ENCODE measurements around the gene AHCYL2.

AHCYL2 gene

DNA sequence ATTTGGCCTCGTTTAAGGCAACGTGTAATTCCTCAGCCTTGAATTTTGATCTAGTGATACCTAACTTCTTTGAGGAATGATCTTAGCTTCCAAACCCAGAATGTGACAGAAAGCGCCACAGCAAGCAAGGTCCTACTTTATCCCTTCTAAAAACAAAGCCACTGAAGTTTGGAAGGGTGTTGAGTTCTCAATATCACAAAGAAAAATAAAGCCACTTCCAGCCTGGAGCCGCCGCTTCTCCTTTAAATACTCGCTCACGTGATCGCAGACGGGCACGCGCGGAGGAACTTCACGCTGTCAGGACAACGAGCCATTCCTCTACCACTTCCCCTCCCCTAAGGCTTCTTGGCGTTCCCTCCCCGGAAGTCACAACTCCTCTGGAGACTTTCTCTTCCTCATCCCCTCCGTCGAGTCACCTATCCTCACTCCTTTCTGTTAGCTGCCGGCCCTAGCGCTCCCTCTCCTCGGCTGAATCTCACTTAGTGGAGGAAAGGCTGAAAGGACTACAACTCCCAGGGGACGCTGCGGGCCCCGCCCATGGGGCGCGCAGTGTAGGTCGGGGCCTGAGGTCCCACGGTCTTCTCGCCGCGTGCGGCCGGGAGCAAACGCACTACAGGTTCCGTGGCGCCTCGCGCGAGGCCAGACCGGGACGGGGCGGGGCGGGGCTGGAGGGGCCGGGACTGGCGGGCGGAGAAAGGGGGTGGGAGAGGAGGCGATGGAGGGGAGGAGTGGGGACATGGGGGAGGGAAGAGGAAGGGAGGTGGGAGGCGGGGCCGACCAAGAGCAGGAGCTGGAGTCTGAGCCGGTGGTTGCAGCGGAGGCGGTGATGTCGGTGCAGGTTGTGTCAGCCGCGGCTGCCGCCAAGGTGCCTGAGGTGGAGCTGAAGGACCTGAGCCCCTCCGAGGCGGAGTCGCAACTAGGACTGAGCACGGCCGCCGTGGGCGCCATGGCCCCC, at the start of gene AHCYL2:
TSS of gene AHCYL2 (plus strand) at position 780 of the 955 bp plus-strand sequence.
- DNase-seq = peak; percentile 96 to 97

DNA sequence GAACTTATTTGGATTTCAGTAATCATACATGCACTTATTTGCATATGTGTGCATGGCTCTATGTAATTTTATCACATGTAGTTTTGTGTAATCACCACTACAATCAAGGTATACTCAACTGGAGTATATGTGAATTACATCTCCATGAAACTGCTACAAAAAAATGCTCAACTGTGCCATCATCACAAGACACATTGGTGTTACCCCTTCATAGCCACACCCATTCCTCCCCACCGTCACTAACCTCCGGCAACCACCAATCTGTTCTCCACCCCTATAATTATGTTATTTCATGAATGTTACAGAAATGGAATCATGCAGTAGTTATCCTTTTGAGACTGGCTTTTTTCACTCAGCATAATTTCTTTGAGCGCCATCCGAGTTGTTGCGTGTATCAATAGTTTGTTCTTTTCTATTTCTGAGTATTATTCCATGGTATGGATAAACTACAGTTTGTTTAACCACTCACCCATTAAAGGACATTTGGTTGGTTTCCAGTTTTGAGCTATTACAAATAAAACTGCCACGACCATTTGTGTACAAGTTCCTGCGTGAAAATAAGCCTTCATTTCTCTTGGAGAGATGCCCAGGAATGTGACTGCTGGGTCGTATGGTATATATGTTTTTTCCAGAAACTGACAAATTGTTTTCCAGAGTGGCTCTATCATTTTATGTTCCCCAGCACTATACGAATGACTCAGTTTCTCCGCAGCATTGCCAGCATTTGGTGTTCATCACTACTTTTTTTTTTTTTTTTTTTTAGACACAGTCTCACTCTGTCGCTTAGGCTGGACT, 47.7 kb upstream of the AHCYL2 start:
- DNase-seq = no peak

DNA sequence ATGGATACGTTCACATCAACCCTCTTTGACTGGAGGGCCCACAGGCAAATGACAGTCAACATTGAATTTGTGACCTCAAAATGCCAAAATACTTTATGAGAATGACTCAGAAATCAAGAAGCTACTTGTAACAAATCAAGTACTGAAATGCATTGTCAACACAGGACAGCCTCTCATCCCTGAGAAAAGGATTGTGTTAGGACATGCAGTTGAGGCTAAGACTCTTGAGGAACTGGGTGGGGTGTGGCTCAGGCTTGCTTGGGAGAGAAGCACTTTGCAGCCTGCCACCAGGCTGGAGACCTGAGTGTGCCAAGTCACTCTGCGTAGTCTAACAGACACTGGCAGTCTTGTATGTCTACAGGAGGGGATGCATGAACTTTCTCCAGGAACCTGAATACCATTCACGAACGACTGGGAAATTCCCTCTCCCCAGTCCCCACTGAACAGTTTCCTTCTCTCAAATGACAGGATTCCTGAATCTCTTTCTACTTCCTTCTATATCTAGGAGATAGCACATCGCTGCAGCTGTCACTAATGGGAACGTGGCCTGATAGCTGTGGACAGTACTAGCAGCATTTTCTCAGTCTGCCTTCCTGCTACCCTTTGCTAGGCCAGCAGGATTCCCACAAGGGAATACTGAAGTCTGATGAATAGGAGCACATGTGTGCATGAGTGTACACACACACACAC, 39.7 kb upstream of the AHCYL2 start:
- DNase-seq = no peak

DNA sequence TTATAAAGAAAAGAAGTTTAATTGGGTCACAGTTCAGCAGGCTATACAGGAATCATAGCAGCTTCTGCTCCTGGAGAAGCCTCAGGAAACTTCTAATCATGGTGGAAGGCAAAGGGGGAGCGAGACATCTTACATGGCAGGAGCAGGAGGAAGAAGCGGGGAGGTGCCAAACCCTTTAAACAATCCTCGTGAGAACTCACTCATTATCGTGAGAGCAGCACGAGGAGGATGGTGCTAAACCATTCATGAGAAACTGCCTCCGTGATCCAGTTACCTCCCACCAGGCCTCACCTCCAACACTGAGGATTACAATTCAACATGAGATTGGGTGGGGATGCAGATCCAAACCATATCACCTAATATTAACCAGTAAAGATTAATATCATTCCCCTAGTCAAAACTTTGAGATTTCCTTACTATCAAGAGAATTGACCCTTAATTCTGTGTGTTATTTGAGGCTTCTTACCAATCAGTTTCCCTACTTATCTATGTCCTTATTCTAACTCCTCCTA, 38.0 kb upstream of the AHCYL2 start:
- no peak for DNase-seq

DNA sequence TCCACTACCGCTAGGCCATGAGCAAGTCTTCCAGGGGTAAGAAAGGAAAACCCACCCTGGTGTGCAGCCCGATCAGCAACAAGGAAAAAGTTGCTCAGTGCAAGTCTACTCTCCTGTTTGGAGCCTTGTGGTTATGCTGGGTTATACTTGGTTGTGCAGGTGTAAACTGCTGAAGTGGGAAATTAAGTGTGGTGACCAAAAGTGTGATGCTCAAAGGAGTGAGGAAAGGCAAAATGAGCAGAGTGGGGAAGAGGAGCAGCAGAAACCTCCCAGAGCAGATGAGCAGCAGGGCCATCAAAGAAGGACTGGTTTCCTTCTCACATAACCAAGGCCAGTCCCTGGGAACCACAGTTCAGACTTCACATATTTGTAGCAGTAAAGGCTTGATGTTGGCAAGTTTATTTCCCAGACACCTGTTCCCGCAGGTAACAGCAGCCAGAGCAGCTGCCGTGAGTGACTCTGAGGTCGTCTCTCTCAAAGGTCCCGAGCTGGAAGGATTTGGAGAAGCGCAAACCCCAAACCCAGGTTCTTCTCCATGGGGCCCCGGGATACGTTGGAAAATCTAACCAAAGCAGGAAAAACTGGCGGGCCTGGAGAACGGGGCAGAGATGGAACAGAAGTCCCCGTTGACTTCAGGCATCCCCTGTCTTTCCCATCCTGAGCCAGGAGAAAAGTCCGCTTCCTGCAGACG, 37.0 kb upstream of the AHCYL2 start:
- no peak for DNase-seq

DNA sequence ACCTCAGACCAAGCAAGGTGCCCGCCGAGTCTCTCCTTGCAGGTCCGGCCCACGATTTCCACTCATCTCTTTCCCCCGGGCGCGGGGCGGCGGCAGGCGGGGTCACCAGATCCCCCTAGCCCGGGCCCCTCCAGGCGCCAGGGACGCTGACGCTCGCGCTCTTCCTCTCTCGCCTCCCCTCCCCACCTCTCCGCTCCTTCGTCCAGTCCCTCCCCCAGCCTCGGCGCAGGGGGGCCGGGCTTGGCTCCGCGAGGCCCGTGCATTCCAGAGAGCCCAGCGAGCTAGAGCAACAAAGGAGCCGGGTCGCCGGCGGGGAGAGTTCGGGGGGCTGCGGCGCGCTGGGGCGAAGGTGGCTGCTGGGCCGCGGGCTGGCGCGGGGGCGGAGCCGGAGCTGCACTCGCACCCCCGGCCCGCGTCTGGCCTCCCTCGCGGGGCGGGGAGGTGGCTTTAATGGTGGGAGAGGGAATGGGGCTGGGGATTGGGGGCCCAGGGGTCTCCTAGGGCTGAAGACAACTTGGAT, 36.4 kb upstream of the AHCYL2 start, which contains the start of gene SMO:
TSS of gene SMO (plus strand) at position 262 of the 520 bp plus-strand sequence. CDS start 519 bp downstream, outside the sequence.
- no peak for DNase-seq

DNA sequence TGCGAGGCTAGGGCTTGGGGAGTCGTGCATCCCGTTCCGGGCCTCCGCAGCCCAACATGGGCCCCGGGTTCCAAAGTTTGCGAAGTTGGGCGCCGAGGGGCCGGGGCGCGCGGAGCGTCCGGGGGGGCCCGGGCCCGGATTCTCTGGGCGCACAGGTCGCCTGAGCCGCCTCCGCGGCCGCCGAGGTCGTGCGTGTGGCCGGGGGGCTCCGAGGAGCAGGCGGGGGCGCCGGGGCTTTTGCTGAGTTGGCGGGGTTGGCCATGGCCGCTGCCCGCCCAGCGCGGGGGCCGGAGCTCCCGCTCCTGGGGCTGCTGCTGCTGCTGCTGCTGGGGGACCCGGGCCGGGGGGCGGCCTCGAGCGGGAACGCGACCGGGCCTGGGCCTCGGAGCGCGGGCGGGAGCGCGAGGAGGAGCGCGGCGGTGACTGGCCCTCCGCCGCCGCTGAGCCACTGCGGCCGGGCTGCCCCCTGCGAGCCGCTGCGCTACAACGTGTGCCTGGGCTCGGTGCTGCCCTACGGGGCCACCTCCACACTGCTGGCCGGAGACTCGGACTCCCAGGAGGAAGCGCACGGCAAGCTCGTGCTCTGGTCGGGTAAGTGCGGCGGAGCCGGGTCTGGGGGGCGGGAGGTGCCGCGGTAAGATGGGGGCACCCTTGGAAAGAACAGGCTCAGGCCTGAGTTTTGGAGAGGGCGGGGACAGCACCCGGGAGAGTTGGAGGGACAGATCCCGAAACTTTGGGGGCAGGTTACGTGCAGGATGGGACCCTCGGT, 35.8 kb upstream of the AHCYL2 start:
- DNase-seq = no peak

DNA sequence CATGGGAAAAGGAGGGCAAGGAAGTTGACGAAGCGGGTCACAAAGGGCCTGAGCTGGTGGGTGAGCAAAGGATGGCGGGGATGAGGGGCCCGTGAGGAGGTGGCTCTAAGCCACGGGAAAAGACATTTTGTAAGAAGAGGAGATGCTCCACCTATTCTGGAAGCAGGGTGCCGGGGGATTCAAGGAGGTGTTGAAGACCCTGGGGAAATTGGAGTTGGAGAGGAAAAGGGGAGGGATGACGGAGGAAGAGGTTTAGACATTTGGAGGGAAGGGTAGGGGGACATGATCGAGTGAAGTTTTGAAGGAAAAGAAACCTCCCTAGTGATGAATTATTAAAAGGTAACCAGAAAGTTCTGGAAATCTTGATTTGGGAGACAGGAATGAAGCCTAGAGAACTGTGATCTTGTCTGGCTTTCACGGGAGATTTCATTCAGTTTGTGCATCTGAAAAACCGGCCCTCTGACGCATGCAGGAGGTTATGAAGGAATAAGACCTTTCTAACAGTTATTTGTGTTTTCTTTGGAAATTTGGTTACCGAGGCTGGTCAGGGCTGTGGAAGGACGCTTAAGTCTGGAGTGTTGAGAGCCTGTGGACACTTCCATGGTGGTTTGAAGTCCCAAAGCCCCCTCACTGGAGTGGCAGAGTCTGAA, 35.0 kb upstream of the AHCYL2 start:
- DNase-seq = no peak

DNA sequence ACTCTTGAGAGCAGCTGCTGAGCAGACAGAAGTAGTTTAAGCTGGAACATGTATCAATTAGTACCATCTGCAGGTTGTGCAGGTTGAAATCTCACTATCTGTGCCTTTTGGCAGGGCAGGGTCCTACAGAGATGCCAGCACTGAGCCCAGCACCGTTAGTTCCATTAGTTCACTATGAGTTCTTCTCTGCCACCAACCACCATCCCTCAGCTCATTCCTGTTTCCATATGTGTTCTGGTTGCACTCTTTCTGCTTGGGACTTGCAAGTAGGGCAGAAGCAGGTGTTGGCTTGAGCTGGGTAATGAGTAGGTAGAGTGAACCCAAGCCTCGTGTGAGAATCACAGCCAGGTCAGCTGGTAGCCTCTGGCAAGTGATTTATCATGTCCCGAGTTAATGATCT, 33.6 kb upstream of the AHCYL2 start:
- DNase-seq = no peak

DNA sequence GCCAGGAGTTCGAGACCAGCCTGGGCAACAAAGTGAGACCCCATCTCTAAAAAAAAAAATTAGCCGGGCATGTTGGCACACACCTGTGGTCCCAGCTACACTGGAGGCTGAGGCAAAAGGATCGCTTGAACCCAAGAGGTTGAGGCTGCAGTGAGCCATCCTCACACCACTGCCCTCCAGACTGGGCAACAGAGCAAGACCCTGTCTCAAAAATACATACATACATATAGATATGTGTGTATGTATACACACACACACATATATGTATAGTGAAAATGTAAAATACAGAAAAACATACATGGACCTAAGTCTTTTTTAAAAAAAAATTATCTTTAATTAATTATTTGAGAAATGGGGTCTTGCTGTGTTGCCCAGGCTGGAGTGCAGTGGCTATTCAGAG, 30.9 kb upstream of the AHCYL2 start:
- DNase-seq = no peak

DNA sequence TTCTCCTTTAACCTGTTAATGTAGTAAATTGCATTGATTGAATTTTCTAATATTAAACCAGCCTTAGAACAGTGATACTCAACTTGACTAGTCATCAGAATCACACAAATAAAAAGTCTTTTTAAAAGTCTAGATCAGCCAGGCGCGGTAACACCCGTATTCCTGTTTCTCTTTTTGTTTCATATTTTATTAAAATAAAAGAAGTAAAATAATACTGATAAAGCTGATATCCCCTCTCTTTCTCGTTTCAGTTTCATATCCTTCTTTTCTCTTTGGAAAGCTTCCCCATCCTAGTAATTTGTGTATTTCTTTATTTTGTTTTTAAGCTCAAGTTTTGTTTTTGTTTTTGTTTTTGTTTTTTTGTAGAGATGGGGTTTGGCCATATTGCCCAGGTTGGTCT, 27.1 kb upstream of the AHCYL2 start:
- DNase-seq = no peak

DNA sequence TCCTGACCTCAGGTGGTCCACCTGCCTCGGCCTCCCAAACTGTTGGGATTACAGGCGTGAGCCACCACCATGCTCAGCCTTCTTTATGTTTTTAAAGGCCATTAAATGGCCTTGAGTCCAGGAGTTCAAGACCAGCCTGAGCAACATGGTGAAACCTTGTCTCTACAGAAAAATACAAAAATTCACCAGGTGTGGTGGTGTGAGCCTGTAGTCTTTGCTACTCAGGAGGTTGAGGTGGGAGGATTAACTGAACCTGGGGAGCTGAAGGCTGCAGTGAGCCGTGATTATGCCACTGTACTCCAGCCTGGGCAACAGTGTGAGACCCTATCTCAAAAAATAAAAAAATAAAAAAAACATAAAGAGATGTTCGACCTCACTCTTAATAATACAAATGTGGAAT, 25.4 kb upstream of the AHCYL2 start:
- DNase-seq = no peak

DNA sequence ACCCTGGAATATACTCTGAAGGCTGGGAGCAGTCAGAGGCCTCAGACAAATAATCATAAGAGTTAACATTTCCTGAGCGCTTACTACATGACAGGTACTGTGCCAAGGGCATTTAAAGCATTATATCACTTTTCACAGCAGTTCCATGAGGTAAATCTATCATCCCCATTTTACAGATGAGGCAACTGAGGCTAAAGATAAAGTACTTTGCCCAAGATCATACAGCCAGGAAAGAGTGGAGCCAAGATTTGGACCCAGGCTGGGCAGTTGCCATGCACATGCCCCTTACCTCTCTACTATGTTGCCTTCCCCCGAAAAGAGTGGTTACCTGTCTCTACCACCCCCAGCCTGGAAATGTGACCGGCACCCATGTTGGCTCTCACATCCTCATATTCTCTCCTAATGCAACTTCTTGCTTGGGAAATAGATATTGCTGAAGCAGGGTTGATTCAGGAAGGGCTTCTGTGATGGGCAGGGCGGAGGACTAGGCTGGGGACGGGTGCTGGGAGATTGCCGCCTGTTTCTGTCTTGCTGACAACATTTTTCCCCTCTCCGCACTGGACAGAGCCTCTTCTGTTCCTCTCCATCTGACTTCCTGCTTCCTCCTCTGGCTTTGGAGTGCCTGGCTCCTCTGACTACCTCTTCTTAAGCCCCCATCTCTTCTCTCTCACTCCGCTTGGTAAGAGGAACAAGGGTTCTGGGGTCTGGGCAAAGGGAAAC, 22.6 kb upstream of the AHCYL2 start:
- DNase-seq = no peak

DNA sequence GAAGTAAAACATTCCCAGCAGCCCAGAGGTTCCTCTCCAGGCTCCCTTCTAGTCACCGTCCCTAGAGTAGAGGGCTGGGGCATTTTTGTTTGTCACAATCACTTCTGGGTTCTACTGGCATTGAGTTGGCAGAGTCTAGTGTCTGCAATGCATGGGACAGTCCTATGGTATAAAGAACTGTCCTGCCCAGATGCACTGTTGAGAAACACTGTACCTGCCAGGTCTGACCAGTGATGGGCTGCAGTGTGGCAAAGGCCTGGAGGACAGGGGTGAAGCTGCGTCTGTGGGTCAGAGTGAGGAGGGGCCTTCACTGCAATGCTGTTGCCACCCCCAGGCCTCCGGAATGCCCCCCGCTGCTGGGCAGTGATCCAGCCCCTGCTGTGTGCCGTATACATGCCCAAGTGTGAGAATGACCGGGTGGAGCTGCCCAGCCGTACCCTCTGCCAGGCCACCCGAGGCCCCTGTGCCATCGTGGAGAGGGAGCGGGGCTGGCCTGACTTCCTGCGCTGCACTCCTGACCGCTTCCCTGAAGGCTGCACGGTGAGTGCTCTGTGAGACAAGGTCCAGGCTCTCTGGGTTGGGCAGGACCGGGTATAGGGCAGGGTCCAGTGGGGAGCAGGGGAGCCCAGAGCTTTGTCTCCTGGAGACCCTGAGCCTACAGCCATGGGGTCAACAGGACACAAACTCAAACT, 21.6 kb upstream of the AHCYL2 start:
- no peak for DNase-seq

DNA sequence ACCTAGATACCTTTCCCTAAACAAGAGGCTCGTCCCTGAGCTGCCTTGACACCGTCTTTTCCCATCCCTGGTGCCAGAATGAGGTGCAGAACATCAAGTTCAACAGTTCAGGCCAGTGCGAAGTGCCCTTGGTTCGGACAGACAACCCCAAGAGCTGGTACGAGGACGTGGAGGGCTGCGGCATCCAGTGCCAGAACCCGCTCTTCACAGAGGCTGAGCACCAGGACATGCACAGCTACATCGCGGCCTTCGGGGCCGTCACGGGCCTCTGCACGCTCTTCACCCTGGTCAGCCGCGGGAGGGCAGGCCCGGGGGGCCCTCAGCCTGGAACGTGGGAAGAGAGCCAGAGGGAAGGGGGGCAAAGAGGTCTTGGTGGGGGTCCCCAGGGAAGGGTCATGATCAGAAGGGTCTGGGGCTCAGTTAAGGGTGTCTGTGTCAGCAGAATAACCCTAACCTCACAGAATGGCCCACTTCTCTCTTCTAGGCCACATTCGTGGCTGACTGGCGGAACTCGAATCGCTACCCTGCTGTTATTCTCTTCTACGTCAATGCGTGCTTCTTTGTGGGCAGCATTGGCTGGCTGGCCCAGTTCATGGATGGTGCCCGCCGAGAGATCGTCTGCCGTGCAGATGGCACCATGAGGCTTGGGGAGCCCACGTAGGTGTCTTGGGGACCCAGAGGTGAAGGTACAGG, 19.6 kb upstream of the AHCYL2 start:
- no peak for DNase-seq

DNA sequence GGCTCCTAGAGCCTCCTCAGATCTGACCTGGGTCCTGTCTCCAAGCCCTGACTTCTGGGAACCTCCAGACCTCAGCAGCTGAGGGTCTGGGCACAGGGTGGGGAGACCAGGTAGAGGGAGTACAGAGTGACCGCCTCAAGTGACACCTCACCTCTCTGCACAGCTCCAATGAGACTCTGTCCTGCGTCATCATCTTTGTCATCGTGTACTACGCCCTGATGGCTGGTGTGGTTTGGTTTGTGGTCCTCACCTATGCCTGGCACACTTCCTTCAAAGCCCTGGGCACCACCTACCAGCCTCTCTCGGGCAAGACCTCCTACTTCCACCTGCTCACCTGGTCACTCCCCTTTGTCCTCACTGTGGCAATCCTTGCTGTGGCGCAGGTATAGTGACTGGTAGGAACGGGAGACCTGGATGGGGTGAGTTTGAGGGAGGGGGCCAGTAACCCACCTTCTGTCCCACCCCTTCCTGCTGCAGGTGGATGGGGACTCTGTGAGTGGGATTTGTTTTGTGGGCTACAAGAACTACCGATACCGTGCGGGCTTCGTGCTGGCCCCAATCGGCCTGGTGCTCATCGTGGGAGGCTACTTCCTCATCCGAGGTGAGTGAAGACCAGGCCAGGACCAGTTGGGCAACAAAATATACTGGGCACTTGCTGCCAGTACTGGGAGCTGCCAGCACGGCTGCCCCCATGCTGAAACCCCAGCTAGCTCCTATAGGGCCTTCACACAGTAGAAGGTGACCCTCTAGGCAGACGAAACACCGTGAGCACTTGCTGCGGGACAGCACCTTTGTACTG, 18.6 kb upstream of the AHCYL2 start:
- no peak for DNase-seq

DNA sequence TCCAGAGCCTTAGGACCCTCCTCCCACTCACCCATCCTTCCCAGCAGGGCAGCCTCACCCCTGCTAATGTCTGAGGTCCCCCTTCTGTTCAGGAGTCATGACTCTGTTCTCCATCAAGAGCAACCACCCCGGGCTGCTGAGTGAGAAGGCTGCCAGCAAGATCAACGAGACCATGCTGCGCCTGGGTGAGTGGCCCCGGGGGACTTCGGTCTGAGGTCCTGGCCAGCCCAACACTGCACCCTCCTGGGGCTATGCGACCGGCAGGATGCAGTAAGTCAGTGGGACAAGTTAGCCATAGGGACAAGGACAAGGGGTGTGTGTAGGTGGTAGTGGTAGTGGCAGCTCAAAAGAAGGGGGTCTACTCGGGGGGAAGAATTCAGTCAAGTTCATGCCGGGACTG, 16.2 kb upstream of the AHCYL2 start:
- DNase-seq = no peak

Measured in NCI-H1930 (cell line).